ENCODE measurements around the gene DBH.

DBH gene

GRCh38 chr9:133604856-133605255 lies 31.3 kb upstream of the DBH start:
- DNase-seq (ENCODE audit: low spot score), result no peak

GRCh38 chr9:133605446-133605845 lies 30.7 kb upstream of the DBH start:
- DNase-seq (ENCODE audit: low spot score), result no peak

DNA sequence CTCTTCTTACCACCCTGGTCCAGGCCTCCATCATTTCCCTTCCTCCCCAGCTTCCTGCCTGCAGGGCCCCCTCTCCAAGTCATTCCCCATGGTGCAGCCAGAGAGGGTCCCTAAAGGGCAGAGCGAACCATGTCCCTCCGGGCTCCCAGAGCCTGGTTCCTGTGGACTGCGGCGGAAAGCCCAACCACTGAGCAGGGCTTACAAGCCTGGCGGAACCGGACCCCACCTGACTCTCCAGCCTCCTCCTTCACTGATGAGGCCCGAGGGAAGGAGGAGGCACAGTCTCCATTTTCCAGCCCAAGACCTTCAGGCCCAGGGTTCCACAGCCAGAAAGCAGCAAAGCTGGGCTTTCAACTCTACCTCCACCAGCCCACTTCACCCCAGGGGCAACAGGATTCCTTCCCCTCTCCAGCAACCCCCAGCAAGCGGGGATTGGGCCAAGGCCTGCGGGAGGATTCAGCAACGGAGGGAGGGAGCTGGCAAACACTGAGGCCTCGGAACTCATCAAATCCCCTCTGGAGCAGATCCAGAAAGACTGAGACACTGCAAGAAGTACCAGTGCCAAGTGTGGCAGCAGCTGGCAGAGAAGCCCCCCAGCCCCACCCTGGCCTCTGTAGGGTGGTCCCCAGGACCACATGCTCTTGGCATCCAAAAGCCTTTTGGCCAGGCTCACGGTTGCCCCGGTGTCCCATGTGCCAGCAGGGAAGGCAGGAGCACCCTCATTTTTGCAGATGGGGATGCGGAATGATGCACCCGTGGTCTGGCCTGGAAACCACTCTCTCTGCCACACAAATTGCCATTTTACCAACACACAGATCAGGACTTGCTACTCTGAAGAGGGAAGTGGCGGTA lies 30.1 kb upstream of the DBH start:
- DNase-seq (ENCODE audit: low spot score), result no peak

DNA sequence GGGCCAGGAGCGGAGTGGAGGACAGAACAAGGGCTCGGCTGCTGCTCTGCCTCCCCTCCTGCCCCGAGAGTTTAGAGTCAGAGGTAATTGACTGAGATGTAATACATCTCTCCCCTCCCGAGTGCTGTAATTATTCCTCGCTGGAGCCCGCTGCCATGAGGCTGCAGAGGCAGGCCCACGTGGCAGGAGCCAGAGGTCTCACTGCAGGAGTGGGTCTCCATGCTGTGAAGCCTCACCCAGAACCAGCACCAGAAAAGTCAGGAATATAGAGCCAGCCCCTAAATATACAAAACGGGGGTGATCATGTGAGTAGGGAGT lies 29.5 kb upstream of the DBH start:
- no peak for DNase-seq (ENCODE audit: low spot score)

DNA sequence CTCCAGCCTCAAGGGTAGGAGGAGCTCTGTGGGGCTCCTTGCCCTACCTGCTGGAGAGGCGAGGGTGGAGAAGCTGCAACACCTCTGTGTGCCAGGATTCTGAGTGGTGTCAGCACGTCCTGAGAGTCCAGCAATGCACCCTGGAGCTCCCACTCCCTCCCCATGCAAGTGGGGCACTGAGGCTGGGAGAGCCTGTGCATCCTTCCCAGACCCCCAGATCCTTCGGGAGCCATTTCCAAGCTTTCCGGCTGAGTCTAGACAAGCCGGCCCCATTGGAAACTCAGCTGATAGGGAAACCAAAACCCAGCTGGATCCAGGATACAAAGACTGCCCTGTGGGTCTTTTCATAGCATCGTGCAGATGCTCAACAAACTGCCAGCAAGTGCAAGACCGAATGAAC lies 28.8 kb upstream of the DBH start:
- DNase-seq (ENCODE audit: low spot score), result no peak

- DNase-seq (ENCODE audit: low spot score), result no peak
Measured at GRCh38 chr9:133607976-133608375, 28.2 kb upstream of the DBH start.

- no peak for DNase-seq (ENCODE audit: low spot score)
Measured at GRCh38 chr9:133608382-133608781, 27.8 kb upstream of the DBH start.

DNA sequence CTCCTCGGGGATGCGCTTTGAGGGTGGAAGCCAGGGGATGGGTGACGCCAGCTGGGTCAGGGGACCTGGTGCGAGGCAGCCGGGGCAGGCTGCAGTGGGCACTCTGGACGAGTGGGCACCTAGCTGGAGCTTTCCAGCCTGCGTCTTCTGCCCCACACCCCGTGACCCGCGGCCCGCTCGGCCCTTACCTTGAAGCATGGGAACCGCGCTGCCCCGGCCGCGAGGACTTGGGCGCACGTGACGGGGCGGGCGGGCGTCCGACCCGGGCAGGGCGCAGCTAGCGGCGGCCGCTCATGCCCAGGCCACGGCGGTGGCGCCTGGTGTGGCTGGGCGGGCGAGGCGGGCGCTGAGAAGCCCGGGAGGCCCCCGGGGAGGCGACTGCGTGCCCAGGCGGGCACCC lies 27.3 kb upstream of the DBH start:
- no peak for DNase-seq (ENCODE audit: low spot score)

- peak; percentile 45 for DNase-seq (ENCODE audit: low spot score)
Measured at GRCh38 chr9:133609311-133610098, 26.7 kb upstream of the DBH start, which contains the start of gene FAM163B. TSS of gene FAM163B (minus strand) at chr9:133609389. CDS start at chr9:133580223, 29,166 bp downstream.

DNA sequence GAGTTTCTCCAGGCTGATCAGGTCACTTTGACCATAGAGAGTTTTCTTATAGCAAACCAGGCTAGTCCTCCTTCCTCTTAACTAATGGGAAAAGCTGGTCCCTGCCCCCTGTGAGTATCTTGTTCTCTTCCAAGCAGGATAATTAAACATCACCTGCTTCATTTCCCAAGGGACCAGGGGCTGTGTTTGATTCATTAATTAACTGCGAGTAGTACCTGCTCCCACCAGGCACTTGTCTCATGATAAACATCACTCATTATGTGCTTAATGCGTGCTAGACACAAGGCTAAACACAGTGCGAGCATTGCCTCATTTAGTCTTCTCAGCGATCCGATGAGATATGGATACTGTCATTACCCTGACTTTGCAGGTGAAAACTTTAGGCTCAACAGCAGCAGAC lies 25.3 kb upstream of the DBH start:
- no peak for DNase-seq (ENCODE audit: low spot score)

GRCh38 chr9:133612051-133612450 lies 24.1 kb upstream of the DBH start:
- DNase-seq (ENCODE audit: low spot score), result no peak

- DNase-seq (ENCODE audit: low spot score), result no peak
Measured at GRCh38 chr9:133612816-133613215, 23.3 kb upstream of the DBH start.

GRCh38 chr9:133613432-133613831 lies 22.7 kb upstream of the DBH start:
- DNase-seq (ENCODE audit: low spot score), result no peak

- no peak for DNase-seq (ENCODE audit: low spot score)
Measured at GRCh38 chr9:133614056-133614455, 22.1 kb upstream of the DBH start.

GRCh38 chr9:133614678-133615077 lies 21.5 kb upstream of the DBH start:
- no peak for DNase-seq (ENCODE audit: low spot score)

DNA sequence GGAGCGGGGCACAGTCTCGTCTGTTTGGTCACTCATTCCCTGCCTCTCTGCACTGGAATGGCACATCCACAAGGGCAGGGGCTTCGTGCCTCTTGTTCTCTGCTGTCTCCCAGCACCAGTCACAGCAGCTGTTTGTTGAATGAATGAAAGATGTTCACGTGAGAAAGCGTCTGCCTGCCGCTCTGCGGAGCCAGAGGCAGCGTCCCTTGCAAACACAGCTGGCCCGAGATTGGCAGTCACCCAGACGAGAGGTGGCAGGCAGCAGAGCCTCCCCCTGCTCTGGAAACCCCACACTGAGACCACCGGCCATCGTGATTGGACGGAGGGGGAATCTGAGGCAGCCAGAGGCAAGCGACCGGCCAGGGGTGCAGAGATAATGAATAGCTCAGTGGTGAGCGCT lies 21.0 kb upstream of the DBH start:
- DNase-seq (ENCODE audit: low spot score), result no peak

DNA sequence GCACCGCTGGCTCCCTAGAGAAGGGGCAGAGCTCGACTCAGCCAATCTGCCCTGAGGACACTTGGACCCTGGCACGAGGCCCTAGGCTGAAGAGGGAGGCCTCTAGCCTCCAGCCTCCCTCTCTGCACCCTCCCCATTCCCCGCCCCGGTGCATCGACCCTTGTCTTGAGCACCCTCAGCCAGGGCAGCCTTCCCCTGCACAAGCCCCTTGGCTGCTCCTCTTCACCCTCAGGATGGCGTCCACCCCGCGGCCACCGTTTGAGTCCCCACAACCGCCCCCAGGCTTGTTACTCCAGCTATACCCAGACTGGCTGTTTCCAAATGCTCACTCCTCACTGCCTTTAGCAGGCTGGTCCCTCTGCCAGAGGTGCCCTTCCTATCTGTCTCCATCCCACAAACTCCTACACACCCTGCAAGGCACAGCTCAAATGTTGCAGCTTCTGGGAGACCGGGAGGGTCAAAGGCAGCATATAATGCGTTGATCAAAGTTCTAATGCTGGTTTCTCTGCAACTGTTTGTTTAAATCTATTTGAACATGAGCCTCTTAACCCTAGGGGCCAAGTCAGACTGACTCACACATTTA lies 20.5 kb upstream of the DBH start:
- no peak for DNase-seq (ENCODE audit: low spot score)

GRCh38 chr9:133616643-133617405 lies 19.3 kb upstream of the DBH start:
- no peak for DNase-seq (ENCODE audit: low spot score)

DNA sequence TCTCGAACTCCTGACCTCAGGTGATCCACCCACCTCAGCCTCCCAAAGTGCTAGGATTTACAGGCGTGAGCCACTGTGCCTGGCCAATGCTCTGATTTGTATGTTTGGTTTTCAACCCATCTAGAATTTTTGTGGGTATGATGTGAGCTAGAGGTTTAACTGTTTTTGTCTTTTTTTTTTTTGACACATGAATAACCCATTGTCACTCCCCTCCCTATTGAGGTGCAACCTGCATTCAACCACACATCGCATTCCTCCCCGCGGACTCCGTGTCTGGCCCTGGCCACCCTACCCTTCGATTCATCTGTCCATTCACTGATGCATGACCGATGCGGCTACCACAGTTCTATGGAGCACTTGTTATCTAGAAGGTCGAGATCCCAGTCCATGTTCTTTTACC lies 17.4 kb upstream of the DBH start:
- no peak for DNase-seq (ENCODE audit: low spot score)

DNA sequence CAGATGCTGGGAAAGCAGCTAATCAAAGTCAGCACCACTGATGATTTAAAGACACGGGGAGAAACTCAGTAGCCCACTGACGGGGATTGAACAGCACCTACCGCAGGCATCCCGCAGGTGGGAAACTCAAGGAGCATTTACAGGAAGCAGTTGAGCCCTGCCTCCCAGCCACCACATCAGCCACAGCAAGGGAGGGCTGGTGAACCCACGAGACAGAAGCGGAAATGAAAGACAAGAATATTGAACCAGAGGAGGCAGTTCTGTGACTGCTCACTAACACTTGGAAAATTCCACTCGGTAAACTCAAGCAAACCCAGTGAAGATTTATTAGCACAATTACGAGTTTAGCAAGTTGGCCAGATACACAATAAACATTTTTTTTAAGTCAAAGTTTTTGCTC lies 16.4 kb upstream of the DBH start:
- no peak for DNase-seq (ENCODE audit: low spot score)

GRCh38 chr9:133621725-133622267 lies 14.4 kb upstream of the DBH start:
- DNase-seq (ENCODE audit: low spot score), result no peak

GRCh38 chr9:133622555-133622954 lies 13.6 kb upstream of the DBH start:
- no peak for DNase-seq (ENCODE audit: low spot score)

Data from kidney capillary endothelial cell (primary cell).